Neuronal stem cell (in vitro differentiated cells): ENCODE results near the gene OPRL1.

Experiments used
- DNase-seq: peaks from one replicate; pipeline ENCODE4 v3.0.0-alpha.2; 2013; ENCODE audit warnings: low spot score
- H2AFZ ChIP-seq: one replicate; pipeline ENCODE4 v1.6.1; 2013; ENCODE audit warnings: mild to moderate bottlenecking, low read length, inconsistent platforms
- H2AK5ac ChIP-seq: 2 replicates; pipeline ENCODE4 v1.6.1; 2013; ENCODE audit warnings: low read depth, mild to moderate bottlenecking, inconsistent platforms, low read length, moderate library complexity, mixed read lengths
- H2BK120ac ChIP-seq: 2 replicates; pipeline ENCODE4 v1.6.1; 2013; ENCODE audit warnings: low read depth, mild to moderate bottlenecking, inconsistent platforms, low read length, moderate library complexity, mixed read lengths
- H2BK12ac ChIP-seq: one replicate; pipeline ENCODE4 v1.6.1; 2013; ENCODE audit warnings: low read length, inconsistent platforms
- H2BK15ac ChIP-seq: 2 replicates; pipeline ENCODE4 v1.6.1; 2013; ENCODE audit warnings: mild to moderate bottlenecking, low read length, inconsistent platforms, mixed read lengths
- H2BK5ac ChIP-seq: one replicate; pipeline ENCODE4 v1.6.1; 2013; ENCODE audit warnings: inconsistent platforms, mild to moderate bottlenecking, low read length, moderate library complexity
- H3K14ac ChIP-seq: one replicate; pipeline ENCODE4 v1.6.1; 2013; ENCODE audit warnings: low read length, inconsistent platforms
- H3K18ac ChIP-seq: 2 replicates; pipeline ENCODE4 v1.6.1; 2013; ENCODE audit warnings: low read length, inconsistent platforms
- H3K23ac ChIP-seq: 2 replicates; pipeline ENCODE4 v1.6.1; 2013; ENCODE audit warnings: low read depth, mild to moderate bottlenecking, mixed read lengths, low read length, inconsistent platforms; ENCODE audit not compliant: poor library complexity
- H3K27ac ChIP-seq: replicated peaks from 3 replicates; pipeline ENCODE4 v1.5.1; 2013; ENCODE audit warnings: low read length, inconsistent platforms
- H3K27me3 ChIP-seq, 3 experiments: 2 replicates each; pipeline ENCODE4 v1.6.1; 2013; ENCODE audit warnings: low read length in 3 of 3, mild to moderate bottlenecking in 2 of 3, inconsistent platforms in 1 of 3, low read depth in 1 of 3, mixed read lengths in 1 of 3, moderate library complexity in 1 of 3; ENCODE audit not compliant: control insufficient read depth in 3 of 3, insufficient read depth in 3 of 3
- H3K36me3 ChIP-seq, 2 donors: replicated peaks in 1 of 2; 2 replicates each; pipeline ENCODE4 v1.6.1; 2013; ENCODE audit warnings: low read length in 2 of 2; ENCODE audit not compliant: control insufficient read depth in 2 of 2, insufficient read depth in 2 of 2
- H3K4ac ChIP-seq: 2 replicates; pipeline ENCODE4 v1.6.1; 2013; ENCODE audit warnings: inconsistent platforms, mild to moderate bottlenecking, low read length, moderate library complexity
- H3K4me1 ChIP-seq, 2 donors: 1 replicate in 1 of 2; 2 replicates in 1 of 2; pipeline ENCODE4 v1.6.1; 2013; ENCODE audit warnings: low read length in 2 of 2, low read depth in 1 of 2; ENCODE audit not compliant: control insufficient read depth in 2 of 2, insufficient read depth in 1 of 2
- H3K4me2 ChIP-seq: one replicate; pipeline ENCODE4 v1.6.1; 2013; ENCODE audit warnings: mild to moderate bottlenecking, low read length, inconsistent platforms; ENCODE audit not compliant: insufficient read depth, poor library complexity, severe bottlenecking
- H3K4me3 ChIP-seq, 2 donors: 2 replicates each; pipeline ENCODE4 v1.5.1; 2013; ENCODE audit warnings: low read length in 2 of 2, mild to moderate bottlenecking in 2 of 2, inconsistent platforms in 1 of 2, moderate library complexity in 1 of 2
- H3K79me1 ChIP-seq: one replicate; pipeline ENCODE4 v1.6.1; 2013; ENCODE audit warnings: low read depth, mild to moderate bottlenecking, inconsistent platforms, low read length, moderate library complexity
- H3K9ac ChIP-seq: one replicate; pipeline ENCODE4 v1.6.1; 2013; ENCODE audit warnings: mild to moderate bottlenecking, low read depth, low read length, inconsistent platforms; ENCODE audit not compliant: poor library complexity
- H3K9me3 ChIP-seq, 2 donors: replicated peaks in 1 of 2; 2 replicates each; pipeline versions ENCODE3 to v1.6.1; 2013; ENCODE audit warnings: low read length in 2 of 2, mild to moderate bottlenecking in 2 of 2, inconsistent platforms in 1 of 2, low read depth in 1 of 2, mixed read lengths in 1 of 2, moderate library complexity in 1 of 2; ENCODE audit not compliant: control insufficient read depth in 2 of 2, insufficient read depth in 1 of 2
- H4K8ac ChIP-seq: one replicate; pipeline ENCODE4 v1.6.1; 2013; ENCODE audit warnings: low read depth, mild to moderate bottlenecking, inconsistent platforms, low read length, moderate library complexity
- H4K91ac ChIP-seq: one replicate; pipeline ENCODE4 v1.6.1; 2013; ENCODE audit warnings: low read length, low read depth, mild to moderate bottlenecking, inconsistent platforms; ENCODE audit not compliant: poor library complexity
- WGBS, 2 donors: extraction: QIAGEN DNeasy Blood & Tissue Kit; methylation state at CpG; one replicate each; pipeline ENCODE4 v1.1.7; 2013; ENCODE audit warnings: missing lambda C conversion rate in 2 of 2, mixed read lengths in 1 of 2; ENCODE audit not compliant: insufficient read length in 2 of 2, insufficient replicate concordance in 1 of 2; ENCODE audit errors: extremely low coverage in 2 of 2; 5-methylcytosine and 5-hydroxymethylcytosine counted together

The OPRL1 gene

GRCh38 chr20:64062596-64063388, 17.1 kb upstream of the OPRL1 start, which contains the start of gene TCEA2:
TSS of gene TCEA2 (plus strand) at chr20:64063198. CDS start at chr20:64063313, 115 bp downstream.
- H3K27ac ChIP-seq: no peak within 1 kb of the TSS
- peak within 1 kb of the TSS; percentile 71 for H3K14ac ChIP-seq
- H3K18ac ChIP-seq: peak within 1 kb of the TSS; percentile 97
- H3K79me1 ChIP-seq: peaks cover 9% of the 10 kb centered on the region
- H4K8ac ChIP-seq: peak within 1 kb of the TSS; percentile 86
- peaks cover 0 to 3% (median 0%) of the 10 kb centered on the region in 3 experiments for H3K27me3 ChIP-seq
- no peak within 1 kb of the TSS for H2BK12ac ChIP-seq
- H3K4me2 ChIP-seq: peak within 1 kb of the TSS; percentile 89
- H3K4me1 ChIP-seq: peaks cover 15 to 22% of the 10 kb centered on the region in 2 donors
- H2BK120ac ChIP-seq: peak within 1 kb of the TSS; percentile 31
- peak within 1 kb of the TSS; percentile 78 for H3K4ac ChIP-seq
- H2BK15ac ChIP-seq: peak within 1 kb of the TSS; percentile 37
- H3K9me3 ChIP-seq: no peaks in the 10 kb centered on the region
- peak within 1 kb of the TSS; percentile 92 for H3K9ac ChIP-seq
- H2AK5ac ChIP-seq: peak within 1 kb of the TSS; percentile 92
- peak within 1 kb of the TSS; percentile 99 for H3K23ac ChIP-seq
- peak within 1 kb of the TSS; percentile 39 for H2BK5ac ChIP-seq
- peak; percentile 91 for DNase-seq
- H3K36me3 ChIP-seq: no peaks in the 10 kb centered on the region
- peak within 1 kb of the TSS; percentile 82 for H4K91ac ChIP-seq
- no CpG with 5 or more reads among the region's 85 CpGs for WGBS, 2 donors
- H2AFZ ChIP-seq: peak within 1 kb of the TSS; percentile 96
- peak within 1 kb of the TSS; percentile 92 to 96 for H3K4me3 ChIP-seq

GRCh38 chr20:64063389-64064144, 16.3 kb upstream of the OPRL1 start:
- peak overlapping the region; percentile 39 for H2BK5ac ChIP-seq
- peaks cover 17 to 22% of the 10 kb centered on the region in 2 donors for H3K4me1 ChIP-seq
- WGBS, 2 donors: no CpG with 5 or more reads among the region's 51 CpGs
- no peak overlapping the region for H4K91ac ChIP-seq
- DNase-seq: no peak
- H2AK5ac ChIP-seq: peak overlapping the region; percentile 92
- H3K4me3 ChIP-seq: peak overlapping the region; percentile 92 to 96
- H2BK120ac ChIP-seq: peak overlapping the region; percentile 31
- H3K4me2 ChIP-seq: peak overlapping the region; percentile 89
- peak overlapping the region; percentile 95 for H3K18ac ChIP-seq
- H3K4ac ChIP-seq: peak overlapping the region; percentile 66
- H4K8ac ChIP-seq: peak overlapping the region; percentile 17
- peak overlapping the region; percentile 90 for H3K9ac ChIP-seq
- H2AFZ ChIP-seq: peak overlapping the region; percentile 96
- H3K14ac ChIP-seq: peak overlapping the region; percentile 71
- peak overlapping the region; percentile 93 for H3K23ac ChIP-seq
- peak overlapping the region; percentile 37 for H2BK15ac ChIP-seq
- H3K9me3 ChIP-seq: no peaks in the 10 kb centered on the region
- no peak overlapping the region for H2BK12ac ChIP-seq
- peaks cover 9% of the 10 kb centered on the region for H3K79me1 ChIP-seq
- peaks cover 2 to 3% of the 10 kb centered on the region in 2 donors for H3K36me3 ChIP-seq
- no peak overlapping the region for H3K27ac ChIP-seq
- no peaks in the 10 kb centered on the region for H3K27me3 ChIP-seq

- no peak overlapping the region for H2BK15ac ChIP-seq
- H2AFZ ChIP-seq: no peak overlapping the region
- no peaks in the 10 kb centered on the region for H3K9me3 ChIP-seq
- no CpG with 5 or more reads among the region's 12 CpGs for WGBS, 2 donors
- H3K79me1 ChIP-seq: peaks cover 9% of the 10 kb centered on the region
- H3K4me1 ChIP-seq: peaks cover 17 to 22% of the 10 kb centered on the region in 2 donors
- no peak overlapping the region for H2BK5ac ChIP-seq
- peak overlapping the region; percentile 31 for H2BK120ac ChIP-seq
- peak overlapping the region; percentile 89 for H3K4me2 ChIP-seq
- peak overlapping the region in 1 of 2 donors; percentile 96 for H3K4me3 ChIP-seq
- H3K14ac ChIP-seq: peak overlapping the region; percentile 75
- no peak for DNase-seq
- no peak overlapping the region for H2BK12ac ChIP-seq
- no peak overlapping the region for H3K4ac ChIP-seq
- no peak overlapping the region for H3K9ac ChIP-seq
- H3K18ac ChIP-seq: no peak overlapping the region
- H3K36me3 ChIP-seq: peaks cover 2 to 3% of the 10 kb centered on the region in 2 donors
- H3K23ac ChIP-seq: no peak overlapping the region
- H4K8ac ChIP-seq: no peak overlapping the region
- H2AK5ac ChIP-seq: peak overlapping the region; percentile 92
- no peaks in the 10 kb centered on the region for H3K27me3 ChIP-seq
- H3K27ac ChIP-seq: no peak overlapping the region
- H4K91ac ChIP-seq: no peak overlapping the region
Measured at GRCh38 chr20:64064145-64064698, 15.7 kb upstream of the OPRL1 start.
